Heart left ventricle (tissue), 16 donors: Measurements from ENCODE around the gene CBX4. TPM values are rescaled to one million over a fixed set of nuclear protein-coding genes. Genes with fewer than 3 reads are reported as not detected.

Experiments
- ATAC-seq, 4 donors: fragments of 200-7000 bp; cut with Tn5 transposase; one replicate each; pipeline ENCODE4 v1.9.1; 2020 to 2022; ENCODE audit warnings: moderate library complexity in 4 of 4, mild to moderate bottlenecking in 3 of 4, moderate number of reproducible peaks in 1 of 4
- DNase-seq, 5 donors: peaks; one replicate each; pipeline ENCODE4 v3.0.0-alpha.2; 2020
- H3K27ac ChIP-seq, 12 donors: fragments of 200-600 bp; sonication (generic) in 4 of 12; one replicate each; pipeline versions ENCODE4 v1.5.0 to v1.8.0; 2016 to 2022; ENCODE audit warnings: mild to moderate bottlenecking in 2 of 12
- H3K27me3 ChIP-seq, 9 donors: fragments of 200-600 bp; sonication (generic) in 2 of 9; one replicate each; pipeline versions ENCODE4 v1.5.1 to v1.8.0; 2016 to 2022; ENCODE audit warnings: mild to moderate bottlenecking in 3 of 9
- H3K36me3 ChIP-seq, 9 donors: fragments of 200-600 bp; sonication (generic) in 2 of 9; one replicate each; pipeline versions ENCODE4 v1.5.0 to v1.8.0; 2018 to 2022; ENCODE audit warnings: mild to moderate bottlenecking in 2 of 9
- H3K4me1 ChIP-seq, 12 donors: fragments of 200-600 bp; sonication (generic) in 4 of 12; one replicate each; pipeline versions ENCODE4 v1.5.0 to v1.8.0; 2016 to 2022; ENCODE audit warnings: mild to moderate bottlenecking in 3 of 12
- H3K4me3 ChIP-seq, 12 donors: fragments of 200-600 bp; sonication (generic) in 4 of 12; one replicate each; pipeline versions ENCODE4 v1.5.0 to v1.8.0; 2017 to 2022; ENCODE audit warnings: mild to moderate bottlenecking in 9 of 12, moderate library complexity in 4 of 12
- H3K9me3 ChIP-seq, 12 donors: fragments of 200-600 bp; sonication (generic) in 4 of 12; one replicate each; pipeline versions ENCODE4 v1.5.0 to v1.8.0; 2016 to 2022; ENCODE audit warnings: mild to moderate bottlenecking in 1 of 12
- POLR2A ChIP-seq, 2 donors: fragments of 450-650 bp; IDR thresholded peaks; one replicate each; pipeline ENCODE4 v1.6.1; 2017; ENCODE audit warnings: antibody characterized with exemption in 2 of 2, mild to moderate bottlenecking in 2 of 2, moderate library complexity in 2 of 2
- WGBS, 4 donors: extraction: QIAGEN DNeasy Blood & Tissue Kit in 2 of 4; methylation state at CpG; one replicate each; pipeline versions ENCODE4 v1.1.5 to v1.1.7; 2013 to 2018; 5-methylcytosine and 5-hydroxymethylcytosine counted together
- intact Hi-C, 10 donors: fragments of 100-400 bp; cut with DNase I; formaldehyde crosslinking; loops; one replicate each; pipeline versions ENCODE4 v1.11.1 to v1.14.2; 2022
- polyA plus RNA-seq, 2 donors: library from polyadenylated mRNA; stranded (reverse); fragments of 200-250 nt; gene quantifications; one replicate each; pipeline ENCODE4 v1.2.3, GENCODE V29; 2013
- total RNA-seq, 9 donors: library from RNA; depleted of rRNA in 2 of 9; stranded (reverse); fragments of >200 nt in 2 of 9; fragmentation: NEBNext Ultra II Directional in 3 of 9; extraction: Animal tissue kit (Norgen Biotek cat#: 25700) in 3 of 9; gene quantifications; one replicate each; pipeline versions ENCODE4 v1.1.0 to v1.2.4, GENCODE V29; 2016 to 2023
- TF ChIP-seq, protein P1 (sequence below), 12 donors: fragments of 200-600 bp; sonication (generic) in 4 of 12; IDR thresholded peaks; one replicate each; pipeline versions ENCODE4 v1.5.0 to v1.8.0; 2018 to 2022; ENCODE audit warnings: antibody characterized with exemption in 12 of 12, mild to moderate bottlenecking in 5 of 12
- donor health status: ischemic (EF 13 %, LVEDD 7.1; RV severe dilation, severe dysfunction).
- donor health status: healthy with polysubstance abuse.
- donor health status: DM: no; HTN: yes; CAD: no.
- donor health status: DM: no; HTN: no; CAD: no.
- donor health status: ischemic (EF 25% LVEDD 6.9; RV normal size, moderate dysfunction).
- donor health status: ischemic (EF 25% LVEDD 5.7; RV mildly dilated, moderate dysfunction).
- donor health status: healthy.
- donor health status: DM: yes; HTN: yes; CAD: no.
- donor health status: ischemic (EF 35%, LVEDD 5.7; RV mildly dilated, moderate dysfunction).
- donor health status: nonischemic (EF 11% LVEDD 7.7; RV severe dilation, severe dysfunction).
- donor health status: DM: yes; HTN: yes; CAD: no.
- donor health status: PGD.
- donor health status: ischemic (EF 29% LVEDD 5.4; RV normal size, mild dysfunction).
- donor health status: nonischemic (EF 23%, LVEDD 6.1; RV moderate dilation, normal function).

Gene CBX4
- total and polyA plus RNA-seq, 11 donors: 10.9 to 41.1 (median 26.8) TPM

DNA sequence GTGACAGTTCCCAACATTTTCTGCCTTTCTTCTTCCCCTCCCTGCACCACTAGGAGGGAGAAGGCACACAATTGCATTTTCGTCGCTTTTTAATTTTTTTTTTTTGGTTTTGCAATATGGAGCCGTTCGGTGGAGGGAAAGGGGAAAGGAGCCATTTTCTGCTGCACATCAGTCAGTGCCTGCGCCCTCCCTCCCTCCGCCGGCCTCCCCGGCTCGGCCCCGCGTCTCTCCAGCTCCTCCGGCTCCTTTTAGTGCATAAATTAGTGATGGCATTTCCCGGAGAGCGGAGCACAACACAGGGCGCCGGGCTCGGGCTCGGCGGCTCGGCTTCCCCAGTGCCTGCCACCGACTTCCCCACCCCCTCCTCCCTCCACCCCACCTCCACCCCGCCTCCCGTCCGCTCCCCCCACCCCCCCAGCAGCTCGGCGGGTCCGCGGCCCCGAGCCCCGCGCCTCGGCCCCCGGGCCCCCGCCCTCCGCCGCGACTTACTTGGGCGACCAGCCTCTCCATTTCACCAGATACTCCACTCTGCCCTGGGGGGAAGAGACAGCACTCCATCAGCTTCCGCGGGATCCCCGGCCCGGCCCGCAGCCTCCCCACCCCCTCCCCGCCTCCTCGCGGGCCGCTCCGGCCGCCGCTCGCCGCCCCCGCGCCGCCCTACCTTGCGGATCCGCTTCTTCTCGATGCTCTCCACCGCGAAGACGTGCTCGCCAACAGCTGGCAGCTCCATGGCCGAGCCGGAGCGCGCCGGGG lies 542 bp downstream of the CBX4 start:
- 0 to 1% (median 1%) methylated on average over 17 to 67 of the region's 67 CpGs for WGBS, 4 donors

DNA sequence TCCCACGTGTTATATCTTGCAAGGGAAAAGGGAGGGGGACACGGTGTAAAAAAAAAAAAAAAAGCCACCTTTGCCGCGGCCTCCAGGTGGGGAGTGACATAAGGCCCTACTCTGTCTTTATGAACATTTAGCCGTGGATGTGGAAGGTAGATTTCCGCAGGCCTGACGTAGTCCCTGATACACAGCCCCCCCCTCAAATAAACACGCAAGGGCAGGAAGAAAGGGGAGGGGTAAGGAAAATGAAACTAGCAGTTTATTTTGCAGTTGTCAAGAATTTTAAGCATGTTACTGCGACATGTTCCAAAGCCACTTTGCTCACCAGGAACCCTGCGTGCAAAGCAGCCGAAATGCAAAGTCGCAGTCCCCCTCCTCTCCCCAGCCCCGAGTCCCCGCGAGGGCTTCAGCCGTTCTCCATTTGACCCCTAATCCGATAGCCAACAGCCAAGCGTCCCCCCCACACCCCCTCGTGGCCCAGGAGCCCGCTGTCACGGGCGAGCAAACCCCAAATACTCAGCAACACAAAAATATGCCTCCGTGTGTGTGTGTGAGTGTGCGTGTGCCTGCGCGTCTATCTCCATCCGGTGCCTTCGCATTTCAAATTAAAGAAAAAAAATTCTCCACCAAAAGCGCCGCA lies 1.2 kb downstream of the CBX4 start:
- intact Hi-C loops: loop anchor here in 7 of 10 donors (2.0 to 10.0 kb wide), 6 partner anchors 25 to 93 kb away; partner anchors contain the start of gene CBX8 (in 5 of the 7)
- Histone ChIP-seq H3K36me3 (peaks cover 2 to 37% (median 21%) of the 10 kb centered on the region in 9 donors), H3K27ac (peak overlapping the region; percentile 71 to 97 (median 94)), H3K4me1 (peaks cover 0 to 72% (median 58%) of the 10 kb centered on the region in 12 donors), H3K9me3 (no peaks in the 10 kb centered on the region), H3K4me3 (peak overlapping the region; percentile 53 to 99 (median 82)), H3K27me3 (peaks cover 24 to 36% (median 34%) of the 10 kb centered on the region in 9 donors)
- ATAC-seq: no peak
- no peak for TF ChIP-seq POLR2A (IDR thresholded peaks at IDR 0.05)
- TF ChIP-seq, protein P1, sequence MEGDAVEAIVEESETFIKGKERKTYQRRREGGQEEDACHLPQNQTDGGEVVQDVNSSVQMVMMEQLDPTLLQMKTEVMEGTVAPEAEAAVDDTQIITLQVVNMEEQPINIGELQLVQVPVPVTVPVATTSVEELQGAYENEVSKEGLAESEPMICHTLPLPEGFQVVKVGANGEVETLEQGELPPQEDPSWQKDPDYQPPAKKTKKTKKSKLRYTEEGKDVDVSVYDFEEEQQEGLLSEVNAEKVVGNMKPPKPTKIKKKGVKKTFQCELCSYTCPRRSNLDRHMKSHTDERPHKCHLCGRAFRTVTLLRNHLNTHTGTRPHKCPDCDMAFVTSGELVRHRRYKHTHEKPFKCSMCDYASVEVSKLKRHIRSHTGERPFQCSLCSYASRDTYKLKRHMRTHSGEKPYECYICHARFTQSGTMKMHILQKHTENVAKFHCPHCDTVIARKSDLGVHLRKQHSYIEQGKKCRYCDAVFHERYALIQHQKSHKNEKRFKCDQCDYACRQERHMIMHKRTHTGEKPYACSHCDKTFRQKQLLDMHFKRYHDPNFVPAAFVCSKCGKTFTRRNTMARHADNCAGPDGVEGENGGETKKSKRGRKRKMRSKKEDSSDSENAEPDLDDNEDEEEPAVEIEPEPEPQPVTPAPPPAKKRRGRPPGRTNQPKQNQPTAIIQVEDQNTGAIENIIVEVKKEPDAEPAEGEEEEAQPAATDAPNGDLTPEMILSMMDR (IDR thresholded peaks at IDR 0.05): no peak
- DNase-seq: peak in 3 of 5 donors; percentile 32 to 66 (median 44)
- WGBS, 4 donors: 2 to 3% (median 2%) methylated on average over 30 of the region's 30 CpGs

More for the DNA sequence above, 542 bp downstream of the CBX4 start:
- H3K27me3 ChIP-seq: peaks cover 27 to 43% (median 38%) of the 10 kb centered on the region in 9 donors
- intact Hi-C loops: loop anchor here in 7 of 10 donors (2.0 to 10.0 kb wide), 6 partner anchors 26 to 94 kb away; partner anchors contain the start of gene CBX8 (in 5 of the 7)
- TF ChIP-seq, protein P1 (IDR thresholded peaks at IDR 0.05): peak in 1 of 12 donors; percentile 12
- TF ChIP-seq POLR2A (IDR thresholded peaks at IDR 0.05): no peak
- peaks cover 0 to 74% (median 59%) of the 10 kb centered on the region in 12 donors for H3K4me1 ChIP-seq
- peak overlapping the region; percentile 71 to 97 (median 94) for H3K27ac ChIP-seq
- peak overlapping the region; percentile 53 to 99 (median 82) for H3K4me3 ChIP-seq
- ATAC-seq (peak in 3 of 4 donors; percentile 5 to 37 (median 5)), DNase-seq (peak in 3 of 5 donors; percentile 52 to 79 (median 66))
- no peaks in the 10 kb centered on the region for H3K9me3 ChIP-seq
- H3K36me3 ChIP-seq: peaks cover 2 to 30% (median 16%) of the 10 kb centered on the region in 9 donors

DNA sequence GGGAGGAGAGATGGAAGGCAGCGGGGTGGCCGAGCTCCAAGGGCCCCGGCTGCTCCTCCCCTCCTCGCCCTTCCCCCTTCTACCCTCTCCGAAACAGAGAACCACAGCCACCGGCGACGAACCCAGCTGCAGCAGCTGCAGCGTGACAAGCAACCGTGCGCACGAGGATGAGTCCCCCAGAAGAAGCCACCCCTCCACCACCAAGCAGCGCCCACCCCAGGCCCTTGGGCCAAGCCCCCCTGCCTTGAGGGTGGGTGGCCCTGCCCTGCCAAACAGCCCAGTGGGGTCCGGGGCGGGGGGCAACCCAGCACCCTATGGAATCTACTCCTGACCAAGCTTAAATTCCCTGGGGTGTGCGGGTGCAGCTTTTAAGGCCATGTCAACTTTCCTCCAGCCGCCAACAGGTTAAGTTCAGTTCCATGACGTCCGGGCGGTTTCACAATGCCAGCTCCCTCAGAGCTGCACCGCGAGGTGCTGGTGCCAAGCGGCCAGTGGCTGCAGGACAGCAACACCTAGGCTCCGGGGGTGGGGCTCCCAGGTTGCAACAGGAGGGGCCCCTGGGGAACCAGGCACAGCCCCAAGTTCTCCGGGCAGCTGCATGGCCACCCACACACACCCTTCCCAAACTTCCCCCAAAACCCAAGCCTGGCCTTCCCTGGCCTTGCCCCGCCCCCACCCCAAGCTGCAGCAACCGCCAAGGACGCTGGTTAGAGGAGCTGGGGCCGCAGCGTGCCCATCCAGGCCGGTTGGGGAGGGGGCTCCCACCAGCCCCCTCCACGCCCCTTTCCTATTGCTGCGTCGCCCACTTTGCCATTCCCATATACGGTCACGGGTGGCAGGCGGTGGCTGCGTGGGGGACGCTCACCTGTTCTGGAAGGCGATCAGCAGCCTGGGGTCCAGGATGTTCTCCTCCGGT lies 2.0 kb downstream of the CBX4 start:
- H3K36me3 ChIP-seq: peaks cover 2 to 37% (median 21%) of the 10 kb centered on the region in 9 donors
- peaks cover 18 to 28% (median 26%) of the 10 kb centered on the region in 9 donors for H3K27me3 ChIP-seq
- DNase-seq (peak; percentile 75 to 90 (median 78)), ATAC-seq (peak; percentile 51 to 70 (median 56))
- TF ChIP-seq, protein P1 (IDR thresholded peaks at IDR 0.05): peak in 3 of 12 donors; percentile 20 to 21 (median 21)
- TF ChIP-seq POLR2A (IDR thresholded peaks at IDR 0.05): peak in 1 of 2 donors; percentile 6
- peaks cover 0 to 72% (median 58%) of the 10 kb centered on the region in 12 donors for H3K4me1 ChIP-seq
- H3K27ac ChIP-seq: peak overlapping the region in 11 of 12 donors; percentile 72 to 97 (median 94)
- WGBS, 4 donors: 20 to 45% (median 40%) methylated on average over 35 to 41 of the region's 41 CpGs
- intact Hi-C loops: loop anchor here in 3 of 10 donors (5.0 to 10.0 kb wide), 3 partner anchors 40 to 92 kb away; partner anchors contain the start of gene CBX8 (in 2 of the 3)
- no peaks in the 10 kb centered on the region for H3K9me3 ChIP-seq
- peak overlapping the region; percentile 53 to 99 (median 82) for H3K4me3 ChIP-seq
